HG02938 (cell line): Measurements from ENCODE around the gene MYOCD.

Source experiments
- ATAC-seq: cut with Tn5 transposase; IDR thresholded peaks from one replicate; pipeline ENCODE4 v1.9.1; 2021; ENCODE audit warnings: mild to moderate bottlenecking, moderate library complexity; ENCODE audit not compliant: unreplicated experiment

The MYOCD gene

GRCh38 chr17:12642034-12642433, 23.7 kb upstream of the MYOCD start:
- ATAC-seq, result no peak

- ATAC-seq, result no peak
Measured at GRCh38 chr17:12643822-12644221, 21.9 kb upstream of the MYOCD start.

GRCh38 chr17:12644623-12645022, 21.1 kb upstream of the MYOCD start:
- no peak for ATAC-seq

- no peak for ATAC-seq
Measured at GRCh38 chr17:12646761-12647422, 18.8 kb upstream of the MYOCD start.

- ATAC-seq, result no peak
Measured at GRCh38 chr17:12648498-12648897, 17.2 kb upstream of the MYOCD start.

- no peak for ATAC-seq
Measured at GRCh38 chr17:12655936-12656335, 9.8 kb upstream of the MYOCD start.

GRCh38 chr17:12656354-12656753, 9.3 kb upstream of the MYOCD start:
- ATAC-seq, result no peak

- no peak for ATAC-seq
Measured at GRCh38 chr17:12659500-12659899, 6.2 kb upstream of the MYOCD start.

GRCh38 chr17:12664252-12664651, 1.4 kb upstream of the MYOCD start:
- no peak for ATAC-seq

GRCh38 chr17:12664894-12665262, 812 bp upstream of the MYOCD start:
- no peak for ATAC-seq

GRCh38 chr17:12666718-12667117, 1.0 kb downstream of the MYOCD start:
- no peak for ATAC-seq

GRCh38 chr17:12667299-12667958, 1.7 kb downstream of the MYOCD start:
- ATAC-seq, result no peak

GRCh38 chr17:12671906-12672305, 6.2 kb downstream of the MYOCD start:
- no peak for ATAC-seq

- no peak for ATAC-seq
Measured at GRCh38 chr17:12672947-12673346, 7.3 kb downstream of the MYOCD start.

- no peak for ATAC-seq
Measured at GRCh38 chr17:12673788-12674187, 8.1 kb downstream of the MYOCD start.

- ATAC-seq, result no peak
Measured at GRCh38 chr17:12680407-12680897, 14.8 kb downstream of the MYOCD start.

- no peak for ATAC-seq
Measured at GRCh38 chr17:12680993-12681392, 15.3 kb downstream of the MYOCD start.

- ATAC-seq, result no peak
Measured at GRCh38 chr17:12683299-12683698, 17.6 kb downstream of the MYOCD start.

- no peak for ATAC-seq
Measured at GRCh38 chr17:12686486-12686885, 20.8 kb downstream of the MYOCD start.

GRCh38 chr17:12688382-12688781, 22.7 kb downstream of the MYOCD start:
- no peak for ATAC-seq

GRCh38 chr17:12691173-12691572, 25.5 kb downstream of the MYOCD start:
- ATAC-seq, result no peak

GRCh38 chr17:12693640-12694039, 27.9 kb downstream of the MYOCD start:
- ATAC-seq, result no peak

GRCh38 chr17:12706070-12706469, 40.4 kb downstream of the MYOCD start:
- ATAC-seq, result no peak
